ENCODE results near the gene ACLY.
"Not testable (repeated sequence)": the region's sequence is repeated elsewhere in the genome, so short reads cannot be mapped to it uniquely, and the experiment has no call there.

The ACLY gene

DNA sequence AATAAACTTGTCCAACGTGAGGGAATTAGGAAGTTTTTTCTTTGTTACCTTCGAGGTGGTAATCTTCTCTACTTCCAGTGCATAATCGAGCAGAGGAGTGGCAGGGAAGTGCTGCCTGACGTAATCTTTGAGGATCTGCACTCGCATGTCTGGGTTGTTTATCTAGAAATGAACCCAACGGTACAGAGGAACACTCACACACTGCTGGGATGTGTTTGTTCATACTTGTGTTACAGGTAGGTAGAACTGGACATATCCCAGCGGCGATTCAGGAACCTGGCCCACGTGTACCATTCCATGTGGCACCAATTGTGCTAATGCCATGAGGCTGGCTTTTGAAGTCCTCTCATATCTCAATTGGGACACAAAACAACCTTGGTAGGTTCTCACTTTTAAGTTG lies 49.3 kb downstream of the ACLY start:
- no peak for DNase-seq

DNA sequence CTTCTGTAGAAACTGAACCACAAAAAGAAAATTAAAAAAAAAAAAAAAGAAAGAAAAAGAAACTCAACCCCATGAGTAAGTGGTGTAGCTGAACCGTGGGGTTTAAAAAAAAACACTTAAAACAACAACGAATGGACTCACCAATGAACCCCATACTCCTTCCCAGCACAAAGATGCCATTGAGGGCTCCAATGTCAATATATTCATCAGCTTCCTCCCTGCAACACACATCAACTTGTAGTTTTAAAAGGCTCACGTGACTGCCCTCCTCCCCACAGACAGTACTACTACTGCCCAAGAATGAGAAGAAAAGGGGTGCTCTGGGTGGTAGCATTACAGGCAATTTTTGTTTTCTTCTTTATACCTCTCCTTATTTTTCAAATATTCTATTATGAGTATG lies 50.2 kb downstream of the ACLY start:
- DNase-seq: no peak

DNA sequence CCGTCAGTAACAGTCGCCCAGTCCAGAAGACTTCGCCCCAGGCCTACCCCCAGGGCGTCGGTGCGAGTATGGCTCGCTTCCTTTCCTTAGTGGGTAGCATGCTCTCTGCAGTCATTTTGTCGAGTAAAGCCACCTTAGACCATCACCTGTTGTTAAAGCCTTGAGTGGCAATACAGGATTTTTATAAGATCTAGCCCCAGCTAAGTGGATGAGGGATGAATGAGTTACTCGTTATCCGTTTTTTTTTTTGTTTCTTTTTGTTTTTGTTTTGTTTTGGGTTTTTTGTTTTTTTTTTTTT lies 53.2 kb downstream of the ACLY start:
- DNase-seq: no peak

DNA sequence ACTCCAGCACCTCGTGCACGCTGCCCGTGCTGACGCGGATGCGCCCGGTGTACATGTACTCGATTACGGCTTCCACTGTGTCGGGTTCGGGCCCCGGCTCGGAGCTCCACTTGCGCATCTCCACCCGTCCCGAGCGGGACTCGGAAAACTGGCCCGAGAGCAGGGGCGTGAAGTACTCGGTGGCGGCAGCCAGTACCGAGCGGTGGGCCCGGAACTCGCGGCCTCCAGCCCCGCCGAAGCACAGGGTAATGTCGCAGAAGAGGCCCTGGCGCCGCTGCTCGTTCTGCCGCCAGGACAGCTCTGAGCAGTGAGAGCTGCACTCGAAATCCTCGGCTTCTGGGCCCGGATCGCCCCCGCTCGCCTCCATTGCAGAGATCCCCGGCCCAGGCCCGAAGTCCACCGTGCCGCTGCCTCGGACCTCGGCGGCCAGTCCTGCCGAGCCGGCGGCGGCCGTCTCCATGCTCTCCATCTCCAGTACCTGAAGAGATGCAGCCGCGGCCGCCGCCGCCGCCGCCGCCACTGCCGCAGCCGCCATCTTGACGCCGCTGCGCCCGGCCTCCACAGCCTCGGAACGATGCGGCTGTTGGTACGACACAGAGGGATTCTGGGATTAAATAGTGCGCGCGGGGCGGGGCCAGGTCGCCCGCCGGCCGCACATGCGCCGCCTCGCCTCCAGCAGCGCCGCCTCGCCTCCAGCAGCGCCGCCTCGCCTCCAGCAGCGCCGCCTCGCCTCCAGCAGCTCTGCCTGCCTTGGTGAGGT lies 53.7 kb downstream of the ACLY start, which contains the start of gene KLHL11:
TSS of gene KLHL11 (minus strand) at position 588 of the 760 bp plus-strand sequence. CDS start at position 535, 53 bp downstream.
- DNase-seq: peak; percentile 88

DNA sequence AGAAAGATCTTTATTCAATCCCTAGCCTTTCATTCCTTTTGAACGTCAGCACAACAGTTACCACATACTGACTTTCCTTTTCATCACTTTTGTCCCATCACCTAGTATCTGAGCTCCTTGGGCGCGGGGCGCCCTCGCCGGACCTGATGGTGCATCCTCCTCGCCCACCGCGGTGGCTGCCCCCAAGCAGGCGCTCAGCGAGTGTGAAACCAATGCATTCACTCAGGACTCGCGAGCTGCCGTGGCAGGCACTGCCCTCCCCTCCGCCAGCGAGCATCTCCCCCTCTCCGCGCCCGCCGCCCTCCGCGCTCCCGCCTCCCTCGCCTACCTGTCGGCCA lies 54.3 kb downstream of the ACLY start:
- no peak for DNase-seq

DNA sequence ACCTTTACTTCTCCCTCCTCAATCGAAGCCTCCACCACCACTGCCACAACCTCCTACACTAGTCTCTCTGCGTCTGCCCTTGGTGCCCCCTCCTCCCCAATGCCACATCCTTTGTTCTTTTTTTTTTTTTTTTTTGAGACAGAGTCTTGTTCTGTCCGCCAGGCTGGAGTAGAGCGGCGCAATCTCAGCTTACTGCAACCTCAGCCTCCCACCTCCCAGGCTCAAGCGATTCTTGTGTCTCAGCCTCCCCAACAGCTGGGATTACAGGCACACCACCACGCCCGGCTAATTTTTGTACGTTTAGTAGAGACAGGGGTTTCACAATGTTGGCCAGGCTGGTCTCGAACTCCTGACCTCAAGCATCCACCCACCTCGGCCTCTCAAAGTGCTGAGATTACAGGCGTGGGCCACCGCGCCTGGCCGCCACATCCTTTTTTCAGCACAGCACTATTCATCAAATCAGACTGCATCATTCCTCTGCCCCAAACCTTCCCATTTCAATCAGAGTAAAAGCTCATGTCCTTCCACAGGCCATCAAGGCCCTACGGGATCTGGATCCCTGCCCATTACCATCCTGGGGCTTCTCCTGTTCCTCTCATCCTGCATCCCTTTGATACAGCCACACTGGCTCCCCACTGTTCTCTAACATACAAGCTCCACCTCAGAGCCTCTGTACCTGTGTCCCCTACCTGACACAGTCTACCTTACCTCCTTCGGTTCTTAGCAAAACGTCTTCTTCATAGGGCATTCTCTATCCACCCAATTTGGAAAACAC lies 55.5 kb downstream of the ACLY start:
- DNase-seq: peak; percentile 28

DNA sequence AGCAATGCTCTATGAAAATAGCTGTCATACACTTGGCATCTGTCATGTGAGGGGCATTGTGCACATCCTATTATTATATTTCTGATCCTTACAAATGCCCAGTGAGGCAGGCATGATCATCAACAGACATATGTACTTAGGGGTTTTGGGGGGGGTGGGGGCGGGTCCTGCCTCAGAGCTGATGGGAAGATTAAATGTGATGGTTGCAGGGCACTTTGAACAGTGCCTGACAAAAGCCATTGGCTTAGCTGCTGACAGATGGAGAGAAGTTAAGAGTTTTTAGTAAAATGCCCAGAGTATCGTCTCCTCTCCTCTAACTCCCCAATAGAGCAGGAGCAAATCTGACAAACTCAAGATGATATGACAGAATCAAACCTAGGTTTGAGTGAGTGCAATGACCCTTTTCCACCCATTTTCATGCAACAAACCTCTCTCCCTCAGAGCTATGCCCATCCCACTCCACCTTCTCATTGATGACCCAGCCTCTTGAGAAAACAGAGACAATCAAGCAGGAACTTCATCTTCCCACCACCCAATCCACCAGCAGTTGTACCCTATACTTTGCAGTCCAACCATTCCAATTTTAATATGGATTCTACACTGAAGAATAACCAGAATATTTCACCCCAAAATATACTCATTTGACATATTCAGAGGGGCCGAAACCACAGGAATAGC lies 58.4 kb downstream of the ACLY start:
- no peak for DNase-seq

DNA sequence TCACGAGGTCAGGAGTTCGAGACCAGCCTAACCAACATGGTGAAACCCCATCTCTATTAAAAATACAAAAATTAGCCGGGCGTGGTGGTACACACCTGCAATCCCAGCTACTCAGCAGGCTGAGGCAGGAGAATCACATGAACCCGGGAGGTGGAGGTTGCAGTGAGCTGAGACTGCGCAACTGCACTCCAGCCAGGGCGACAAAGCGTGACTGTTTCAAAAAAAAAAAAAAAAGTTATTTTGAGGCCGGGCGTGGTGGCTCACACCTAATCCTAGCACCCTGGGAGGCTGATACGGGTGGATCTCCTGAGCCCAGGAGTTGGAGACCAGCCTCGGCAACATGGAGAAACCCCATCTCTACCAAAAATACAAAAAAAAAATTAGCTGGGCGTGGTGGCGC lies 67.4 kb downstream of the ACLY start:
- DNase-seq: not testable (repeated sequence)

DNA sequence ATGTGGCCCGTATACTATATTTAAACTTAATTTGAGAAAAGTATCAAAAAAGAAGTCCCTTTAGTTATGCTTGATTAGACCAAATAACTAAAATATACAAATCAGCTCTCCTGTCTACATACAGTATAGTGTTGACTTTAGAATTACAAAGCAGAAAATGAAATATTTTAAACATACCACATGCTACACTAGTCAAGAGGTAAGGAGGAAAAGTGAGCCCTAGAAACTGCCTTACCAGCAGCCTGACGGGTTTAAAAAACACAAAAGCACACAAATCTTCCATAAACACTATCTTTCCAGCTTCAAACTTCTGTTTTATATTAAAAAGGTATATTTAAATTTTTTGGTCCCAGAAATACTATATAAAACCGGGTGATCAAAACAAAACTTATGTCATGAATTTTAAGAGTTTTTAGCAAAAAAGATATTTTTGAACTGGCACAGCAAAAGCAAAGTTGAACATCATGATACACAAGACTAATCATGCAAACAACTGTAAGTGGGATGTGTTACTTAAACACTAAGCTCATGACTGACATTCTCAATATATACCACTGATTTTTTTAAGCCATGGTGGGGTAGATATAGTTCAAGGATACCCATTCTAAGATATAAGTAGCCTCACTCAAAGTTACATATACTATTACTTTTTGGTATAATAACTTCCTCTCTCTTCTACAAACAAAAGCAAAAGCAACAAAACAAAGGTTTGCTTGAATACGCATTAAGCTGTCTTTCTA lies 69.3 kb downstream of the ACLY start:
- DNase-seq: no peak

DNA sequence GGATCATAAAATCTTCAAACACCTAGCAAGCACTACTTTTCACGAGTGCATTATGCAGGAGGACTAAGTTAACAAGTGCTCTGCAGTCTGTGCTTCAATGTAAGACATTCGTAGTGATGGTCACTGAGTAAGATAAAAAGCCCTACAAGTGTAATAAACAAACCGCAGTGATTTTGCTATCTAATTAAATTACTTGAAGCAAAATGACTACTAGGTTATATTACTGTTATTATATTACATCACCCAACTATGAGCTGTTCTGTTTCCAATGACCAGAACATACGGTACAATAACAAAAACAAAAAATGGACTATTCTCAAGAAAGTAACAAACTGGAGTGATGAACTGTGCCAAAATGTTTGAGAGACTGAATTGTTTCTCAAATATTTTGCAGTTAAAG lies 70.0 kb downstream of the ACLY start:
- no peak for DNase-seq

DNA sequence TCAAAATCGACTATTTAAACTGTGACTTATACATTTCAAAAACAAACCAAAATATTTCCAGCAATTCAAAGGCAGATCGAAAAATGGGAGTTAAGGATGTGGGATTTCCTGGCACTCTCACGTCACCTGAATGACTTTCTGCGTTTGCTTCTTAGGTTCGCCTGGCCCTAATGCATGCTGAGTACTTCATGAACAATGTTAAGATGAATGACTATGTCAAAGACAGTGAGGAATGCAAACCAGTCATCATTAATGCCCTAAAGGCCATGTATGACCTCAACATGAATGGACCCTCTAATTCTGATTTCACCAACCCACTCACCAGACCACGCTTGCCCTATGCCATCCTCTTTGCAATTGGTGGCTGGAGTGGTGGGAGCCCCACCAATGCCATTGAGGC lies 73.8 kb downstream of the ACLY start:
- DNase-seq: no peak

DNA sequence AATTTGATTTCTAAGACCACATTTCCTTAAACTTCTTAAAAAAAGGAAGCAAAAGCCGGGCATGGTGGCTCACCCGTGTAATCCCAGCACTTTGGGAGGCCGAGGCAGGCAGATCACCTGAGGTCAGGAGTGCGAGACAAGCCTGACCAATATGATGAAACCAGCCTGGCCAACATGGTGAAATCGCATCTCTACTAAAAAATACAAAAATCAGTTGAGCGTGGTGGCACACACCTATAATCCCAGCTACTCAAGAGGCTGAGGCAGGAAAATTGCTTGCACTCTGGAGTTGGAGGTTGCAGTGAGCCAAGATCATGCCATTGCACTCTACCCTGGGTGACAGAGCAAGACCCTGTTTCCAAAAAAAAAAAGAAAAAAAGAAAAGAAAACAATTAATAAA lies 78.0 kb downstream of the ACLY start:
- DNase-seq: not testable (repeated sequence)

DNA sequence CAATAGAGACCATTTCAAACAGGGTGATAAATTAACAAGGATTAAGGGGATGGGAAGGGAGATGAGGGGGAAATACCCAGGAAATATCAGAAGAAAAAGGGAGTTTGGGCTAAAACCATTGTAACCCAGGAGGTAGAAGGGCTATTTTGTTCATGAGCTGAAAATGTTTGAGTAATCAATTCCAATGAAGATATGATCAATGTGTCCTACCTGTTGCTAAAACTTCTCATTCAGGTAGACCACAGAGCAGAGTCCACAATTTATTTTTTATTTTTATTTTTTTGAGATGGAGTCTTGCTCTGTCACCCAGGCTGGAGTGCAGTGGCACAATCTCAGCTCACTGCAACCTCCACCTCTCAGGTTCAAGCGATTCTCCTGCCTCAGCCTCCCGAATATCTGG lies 79.3 kb downstream of the ACLY start:
- DNase-seq: not testable (repeated sequence)

DNA sequence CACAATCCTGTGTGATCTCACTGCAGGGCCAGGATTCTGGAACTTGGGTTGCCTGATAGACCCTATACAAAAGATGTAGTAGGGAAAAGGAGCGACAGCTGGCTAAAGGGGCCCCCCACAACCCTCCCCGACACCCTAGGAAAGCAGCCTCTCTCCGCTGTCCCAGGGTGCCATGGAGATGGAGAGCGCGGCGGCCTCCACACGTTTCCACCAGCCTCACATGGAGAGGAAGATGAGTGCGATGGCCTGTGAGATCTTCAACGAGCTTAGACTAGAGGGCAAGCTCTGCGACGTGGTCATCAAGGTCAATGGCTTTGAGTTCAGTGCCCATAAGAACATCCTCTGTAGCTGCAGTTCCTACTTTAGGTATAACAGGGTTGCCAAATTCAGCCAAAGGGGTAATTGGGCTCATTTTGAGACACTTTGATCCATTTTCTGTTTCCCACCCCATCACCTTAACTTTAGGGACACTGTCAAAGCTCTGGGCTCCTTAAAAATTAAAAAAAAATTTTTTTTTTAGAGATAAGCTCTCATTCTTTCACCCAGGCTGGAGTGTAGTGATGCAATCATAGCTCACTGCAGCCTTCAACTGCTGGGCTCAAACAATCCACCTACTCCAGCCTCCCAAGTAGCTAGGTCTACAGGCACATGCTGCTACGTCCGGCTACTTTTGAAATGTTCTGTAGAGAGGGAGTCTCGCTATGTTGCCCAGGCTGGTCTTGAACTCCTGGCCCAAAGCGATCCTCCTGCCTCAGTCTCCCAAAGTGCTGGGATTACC lies 80.8 kb downstream of the ACLY start, which contains the start of gene KLHL10:
TSS of gene KLHL10 (plus strand) at position 65 of the 778 bp plus-strand sequence. CDS start at position 173, 108 bp downstream.
- DNase-seq: no peak

DNA sequence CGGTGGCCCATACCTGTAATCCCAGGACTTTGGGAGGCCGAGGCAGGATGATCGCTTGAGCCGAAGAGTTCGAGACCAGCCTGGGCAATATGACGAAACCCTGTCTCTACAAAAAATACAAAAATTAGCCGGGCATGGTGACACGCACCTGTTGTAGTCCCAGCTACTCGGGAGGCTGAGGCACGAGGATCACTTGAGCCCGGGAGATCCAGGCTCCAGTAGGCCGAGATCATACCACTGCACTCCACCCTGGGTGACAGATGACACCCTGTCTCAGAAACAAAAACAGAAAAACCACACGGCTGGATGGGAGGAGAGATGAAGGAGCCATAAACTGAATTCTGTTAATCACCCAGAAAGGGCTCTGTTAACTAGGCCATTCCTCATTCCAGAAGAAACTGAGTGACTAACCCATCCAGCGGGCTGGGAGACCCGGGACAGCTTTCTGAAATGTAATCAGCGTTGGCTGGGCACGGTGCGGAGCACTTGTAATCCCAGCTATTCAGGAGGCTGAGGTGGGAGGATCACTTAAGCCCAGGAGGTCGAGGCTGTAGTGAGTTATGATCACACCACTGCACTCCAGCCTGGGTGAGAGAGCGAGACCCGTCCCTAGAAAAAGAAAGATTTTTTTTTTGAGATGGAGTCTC lies 82.1 kb downstream of the ACLY start:
- DNase-seq: no peak

DNA sequence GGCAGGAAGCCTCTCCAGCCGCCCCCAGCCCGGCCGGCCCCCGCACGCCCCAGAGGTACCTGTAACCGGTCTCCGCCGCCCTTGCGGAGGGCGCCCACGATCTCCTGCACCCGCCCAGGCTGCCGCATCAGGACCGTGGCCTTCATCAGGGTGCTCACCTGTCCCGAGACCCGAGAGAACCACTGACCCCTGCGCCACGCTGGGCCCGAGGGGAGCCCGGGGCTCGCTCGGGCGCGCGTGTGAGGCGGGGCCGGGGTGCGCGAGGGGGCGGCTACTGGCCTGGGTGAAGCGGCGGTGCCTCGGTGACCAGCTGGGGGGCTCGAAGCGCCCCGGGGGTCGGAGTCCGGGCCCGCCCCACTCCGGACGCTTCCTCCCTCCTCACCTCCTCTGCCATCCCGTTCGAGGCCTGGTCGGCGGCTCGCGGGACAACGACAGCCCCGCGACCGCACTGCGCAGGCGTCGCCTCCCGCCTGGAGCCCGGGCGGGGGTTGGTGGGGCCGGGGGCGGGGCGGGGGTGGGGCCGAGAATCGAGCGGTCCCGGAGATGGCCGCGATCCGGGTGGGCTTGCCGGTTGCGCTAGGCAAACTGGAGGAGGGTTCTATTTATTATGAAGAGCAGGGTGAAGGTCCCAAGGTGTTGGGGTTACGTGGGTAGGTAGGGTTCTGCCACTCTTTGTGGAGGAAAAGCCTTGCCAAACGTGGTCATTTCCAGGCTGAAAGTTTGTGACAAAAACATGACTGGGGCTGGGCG lies 82.8 kb downstream of the ACLY start, which contains the start of gene NT5C3B:
TSS of gene NT5C3B (minus strand) at position 433 of the 750 bp plus-strand sequence. CDS start at position 394, 39 bp downstream.
- DNase-seq: peak; percentile 50

DNA sequence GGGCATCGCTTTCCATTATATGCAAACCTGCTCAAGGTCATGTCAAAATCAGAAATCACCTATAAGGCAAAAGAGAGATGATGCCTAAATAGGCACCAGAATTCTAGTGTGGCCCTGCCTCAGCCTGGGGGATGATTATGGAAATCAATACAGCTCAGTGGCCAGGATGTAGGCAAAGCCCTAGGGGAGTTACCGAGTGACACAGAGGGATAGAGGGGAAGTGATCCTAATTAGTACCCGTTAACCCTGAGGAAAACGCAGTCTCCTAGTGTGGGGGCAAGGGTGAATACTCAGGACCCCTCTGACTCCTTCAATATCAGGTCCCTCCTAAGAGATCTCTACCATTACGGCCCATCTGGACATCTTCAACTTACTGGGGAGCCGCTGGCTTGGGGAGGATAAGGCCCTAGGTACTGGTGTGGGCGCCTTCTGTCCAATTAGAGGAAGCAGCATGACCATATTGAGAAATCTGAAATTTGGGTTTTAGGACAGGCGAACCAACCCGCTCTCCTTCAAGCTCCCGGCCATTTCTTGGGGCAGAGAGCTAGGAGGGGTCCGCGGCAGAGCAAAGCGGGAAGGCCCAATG lies 83.4 kb downstream of the ACLY start:
- DNase-seq: no peak

DNA sequence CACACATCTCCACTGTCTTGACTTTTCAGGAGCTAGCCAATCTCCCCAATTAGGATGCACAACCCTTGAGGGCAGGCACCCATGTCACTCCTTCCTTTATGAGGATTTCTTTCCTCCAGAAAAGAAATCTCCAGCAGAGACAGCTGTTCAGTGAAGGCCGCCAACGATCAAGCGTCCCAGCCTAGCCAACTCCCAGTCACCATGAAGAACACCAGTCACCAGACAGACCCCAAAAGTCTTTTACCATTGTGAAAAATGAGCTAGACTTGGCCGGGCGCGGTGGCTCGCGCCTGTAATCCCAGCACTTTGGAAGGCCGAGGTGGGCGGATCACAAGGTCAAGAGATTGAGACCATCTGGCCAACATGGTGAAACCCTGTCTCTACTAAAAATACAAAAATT lies 88.8 kb downstream of the ACLY start:
- not testable (repeated sequence) for DNase-seq

DNA sequence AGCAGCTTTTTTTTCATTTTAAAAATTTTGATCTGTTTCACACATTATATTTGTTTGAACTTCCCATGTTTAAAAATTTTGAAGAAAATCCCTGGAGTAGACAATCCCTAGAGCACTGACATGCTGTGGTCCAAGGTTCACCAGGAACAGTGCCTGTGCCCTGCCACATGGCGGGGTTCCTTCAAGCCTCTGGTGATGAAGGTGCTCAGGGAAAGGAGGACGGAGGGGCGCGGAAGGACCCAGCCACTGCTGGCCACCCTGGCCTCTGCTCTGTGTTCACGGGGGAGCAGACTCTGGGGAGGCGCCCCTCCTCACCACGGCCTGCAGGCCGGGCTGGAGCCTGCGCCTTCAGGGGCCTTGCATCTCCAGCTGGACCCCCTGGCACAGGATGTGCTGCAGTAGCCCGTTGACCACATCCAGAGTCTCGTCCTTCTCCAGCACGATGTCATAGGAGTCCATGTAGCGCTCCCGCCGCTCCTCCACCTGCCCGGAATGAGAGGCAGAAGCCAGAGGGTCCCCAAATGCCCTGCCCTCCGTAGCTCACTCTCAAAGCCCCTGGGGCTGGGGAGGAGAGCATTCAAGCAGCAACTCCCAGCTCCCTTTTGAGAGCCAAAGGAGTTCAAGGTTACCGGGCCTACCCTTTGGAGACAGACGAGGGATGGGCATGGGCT lies 93.4 kb downstream of the ACLY start:
- no peak for DNase-seq

DNA sequence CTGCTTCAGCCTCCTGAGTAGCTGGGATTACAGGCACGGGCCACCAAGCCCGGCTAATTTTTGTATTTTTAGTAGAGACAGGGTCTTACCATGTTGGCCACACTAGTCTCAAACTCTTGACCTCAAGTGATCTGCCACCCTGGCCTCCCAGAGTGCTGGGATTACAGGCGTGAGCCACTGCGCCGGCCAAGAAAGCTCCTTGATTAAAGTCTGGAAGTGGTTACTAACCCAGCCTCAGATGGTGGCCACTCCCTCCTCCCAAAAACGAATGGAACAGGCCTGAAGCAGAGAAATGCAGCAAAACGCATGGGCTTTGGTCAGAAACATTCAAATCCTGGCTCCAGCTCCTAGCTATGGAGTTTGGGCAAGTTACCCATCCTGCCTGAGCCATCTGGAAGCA lies 94.7 kb downstream of the ACLY start:
- no peak for DNase-seq

All from CD4-positive, alpha-beta T cell treated with Interleukin-17A for 1 hour (primary cell).